Medulla oblongata (tissue), 1 donor: ENCODE data around the gene PRDM11.

Experiments
- DNase-seq: peaks from one replicate; pipeline ENCODE4 v3.0.0-alpha.2; 2015; ENCODE audit errors: extremely low spot score

The PRDM11 gene

DNA sequence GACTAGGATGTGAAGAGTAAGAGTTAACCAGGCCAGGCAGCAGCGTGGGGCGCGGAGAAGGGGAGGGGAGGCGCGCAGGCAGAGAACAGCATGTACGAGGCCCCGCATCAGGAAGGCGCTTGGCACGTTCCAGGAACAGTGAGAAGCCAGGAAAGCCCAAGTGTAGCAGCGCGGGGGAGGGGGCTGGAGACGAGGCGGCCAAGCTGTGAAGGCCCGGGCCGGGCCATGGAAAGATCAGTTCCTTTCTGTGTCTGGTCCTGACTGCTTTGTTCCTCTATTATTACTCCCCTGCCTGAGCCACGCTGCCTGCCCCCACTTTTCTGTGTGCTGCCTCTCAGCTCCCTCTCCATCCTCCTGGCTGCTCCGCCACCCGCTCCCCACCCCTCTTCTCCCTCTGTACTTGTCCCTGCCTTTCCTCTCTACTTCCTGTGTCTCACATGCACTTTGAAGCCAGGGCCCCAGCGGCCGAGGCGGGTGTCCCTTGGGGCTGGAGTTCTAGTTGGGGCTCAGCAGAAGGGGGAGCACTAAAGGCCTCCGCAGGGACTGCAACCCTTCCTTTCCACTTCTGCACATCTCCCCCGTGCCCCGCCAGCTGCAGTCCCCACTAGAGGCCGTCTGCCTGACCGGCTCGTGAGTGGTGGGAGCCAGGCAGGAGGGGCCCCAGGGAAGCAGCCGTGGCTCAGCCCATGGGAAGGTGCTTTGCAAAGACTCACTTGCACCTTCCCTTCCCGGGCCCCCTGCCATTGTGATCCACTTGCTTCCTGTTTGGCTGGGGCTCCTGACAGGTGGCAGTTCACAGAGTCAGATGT lies 63.7 kb downstream of the PRDM11 start:
- peak; percentile 23 for DNase-seq

GRCh38 chr11:45210846-45211245 lies 64.4 kb downstream of the PRDM11 start:
- DNase-seq: no peak

- no peak for DNase-seq
Observed at GRCh38 chr11:45211732-45212131, 65.3 kb downstream of the PRDM11 start.

- DNase-seq: no peak
Observed at GRCh38 chr11:45212566-45213315, 66.3 kb downstream of the PRDM11 start.

GRCh38 chr11:45213316-45213665 lies 66.9 kb downstream of the PRDM11 start:
- no peak for DNase-seq

DNA sequence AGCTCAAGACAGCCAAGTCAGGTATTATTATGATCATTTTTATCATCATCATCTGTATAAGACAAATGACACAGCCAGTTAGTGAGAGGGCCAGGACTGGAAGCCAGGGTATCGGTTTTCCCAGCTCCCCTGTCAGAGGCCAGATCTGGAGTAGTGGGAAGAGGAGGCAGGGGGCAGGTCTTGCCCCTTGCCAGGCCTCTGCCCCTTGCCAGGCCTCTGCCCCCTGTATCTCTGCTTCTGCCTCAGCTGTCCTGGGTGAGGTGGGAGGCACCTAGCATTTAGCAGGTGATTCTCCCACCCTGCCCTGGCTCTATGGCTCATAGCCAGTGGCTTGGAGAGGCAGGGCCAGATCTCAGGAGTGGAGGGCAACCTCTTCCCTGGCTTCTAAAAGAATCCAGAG lies 67.3 kb downstream of the PRDM11 start:
- DNase-seq: no peak

- no peak for DNase-seq
Observed at GRCh38 chr11:45215098-45215865, 68.8 kb downstream of the PRDM11 start.

DNA sequence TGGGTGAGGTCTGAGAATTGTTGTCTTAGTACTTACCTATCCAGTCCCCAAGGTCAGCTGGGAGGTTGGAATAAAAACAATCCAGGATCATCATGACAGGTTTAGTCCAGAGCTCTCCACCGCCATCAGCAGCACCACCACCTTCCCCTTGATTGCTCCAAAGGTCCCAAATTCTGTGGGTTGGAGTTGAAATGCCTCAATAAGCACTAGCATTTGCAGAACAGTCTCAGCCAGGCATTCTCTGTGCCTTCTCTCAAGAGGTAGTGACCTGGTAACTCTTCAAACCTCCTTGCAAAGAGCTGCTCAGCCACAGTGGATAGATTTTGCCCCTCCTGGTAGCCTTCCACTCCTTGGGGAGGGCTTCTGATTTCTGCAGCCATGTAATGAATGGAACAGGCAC lies 69.6 kb downstream of the PRDM11 start:
- DNase-seq: no peak

DNA sequence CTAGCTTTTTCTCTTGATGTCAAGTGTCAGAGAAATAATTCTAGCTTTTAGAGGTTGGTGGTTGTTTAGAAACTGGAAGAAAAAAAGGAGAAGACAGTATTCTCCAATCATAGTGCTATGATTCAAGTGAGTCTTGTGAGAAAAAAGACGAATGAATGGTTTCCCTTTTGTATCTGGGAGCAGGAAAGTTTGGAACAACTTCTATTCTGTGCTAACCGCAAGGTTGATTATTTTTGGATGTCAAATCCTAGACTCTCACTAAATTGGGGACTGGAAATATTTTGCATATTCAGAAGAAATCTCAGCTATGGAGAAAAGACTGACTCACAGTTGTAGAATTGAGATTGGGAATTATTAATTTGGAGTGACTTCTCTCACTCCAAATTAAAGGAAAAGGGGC lies 70.5 kb downstream of the PRDM11 start:
- DNase-seq: no peak

- DNase-seq: no peak
Observed at GRCh38 chr11:45217991-45218390, 71.6 kb downstream of the PRDM11 start.

DNA sequence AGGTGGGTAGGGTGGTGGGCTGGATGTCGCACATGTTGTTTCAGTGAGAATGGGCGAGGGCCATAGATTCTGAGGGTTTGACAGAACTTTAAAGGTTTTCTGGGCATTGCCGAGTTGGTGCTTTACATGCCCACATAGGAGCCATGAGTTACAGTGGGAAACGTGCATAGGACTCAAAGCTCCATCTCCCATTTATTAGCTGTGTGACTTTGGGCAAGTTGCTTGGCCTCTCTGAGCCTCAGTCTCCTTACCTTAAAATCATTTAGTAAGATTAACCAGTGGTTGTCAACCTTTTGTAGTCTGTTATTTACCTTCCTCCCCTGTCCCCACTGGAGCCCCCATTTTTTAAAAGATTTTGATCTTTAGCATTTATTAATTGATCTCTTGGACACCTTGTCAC lies 72.3 kb downstream of the PRDM11 start:
- no peak for DNase-seq

DNA sequence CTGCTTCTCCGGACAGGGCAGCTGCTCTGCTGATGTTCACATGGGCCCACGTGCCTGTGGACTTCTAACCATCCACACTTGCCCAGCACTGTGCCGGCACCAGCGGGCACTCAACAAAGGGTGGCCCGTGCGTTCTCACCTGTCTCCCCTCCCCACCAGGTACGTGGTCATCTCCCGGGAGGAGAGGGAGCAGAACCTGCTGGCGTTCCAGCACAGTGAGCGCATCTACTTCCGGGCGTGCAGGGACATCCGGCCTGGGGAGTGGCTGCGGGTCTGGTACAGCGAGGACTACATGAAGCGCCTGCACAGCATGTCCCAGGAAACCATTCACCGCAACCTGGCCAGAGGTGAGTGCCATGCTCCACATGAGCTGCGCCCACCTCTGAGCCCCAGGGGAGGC lies 73.0 kb downstream of the PRDM11 start:
- no peak for DNase-seq

GRCh38 chr11:45223496-45223895 lies 77.1 kb downstream of the PRDM11 start:
- DNase-seq: no peak

DNA sequence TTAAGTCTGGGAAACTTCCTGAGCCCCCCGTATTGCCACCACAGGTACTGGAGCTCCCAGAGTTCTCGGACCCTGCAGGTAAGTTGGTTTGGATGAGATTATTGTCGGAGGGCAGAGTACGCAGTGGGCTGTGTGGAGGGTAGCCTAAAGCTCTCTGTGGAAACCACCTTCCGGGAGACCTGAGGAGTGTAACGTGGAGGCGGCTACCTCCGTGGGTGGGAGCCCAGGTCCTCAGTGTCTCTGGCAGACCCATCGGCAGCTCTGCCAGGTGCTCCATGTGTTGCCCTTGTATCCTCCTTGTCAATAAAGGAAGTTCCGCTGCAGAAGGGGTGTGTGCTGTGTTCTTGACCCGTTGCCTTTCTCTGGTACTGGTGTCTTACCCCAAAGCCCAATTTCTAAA lies 78.3 kb downstream of the PRDM11 start:
- DNase-seq: no peak

- no peak for DNase-seq
Observed at GRCh38 chr11:45225277-45225676, 78.8 kb downstream of the PRDM11 start.

DNA sequence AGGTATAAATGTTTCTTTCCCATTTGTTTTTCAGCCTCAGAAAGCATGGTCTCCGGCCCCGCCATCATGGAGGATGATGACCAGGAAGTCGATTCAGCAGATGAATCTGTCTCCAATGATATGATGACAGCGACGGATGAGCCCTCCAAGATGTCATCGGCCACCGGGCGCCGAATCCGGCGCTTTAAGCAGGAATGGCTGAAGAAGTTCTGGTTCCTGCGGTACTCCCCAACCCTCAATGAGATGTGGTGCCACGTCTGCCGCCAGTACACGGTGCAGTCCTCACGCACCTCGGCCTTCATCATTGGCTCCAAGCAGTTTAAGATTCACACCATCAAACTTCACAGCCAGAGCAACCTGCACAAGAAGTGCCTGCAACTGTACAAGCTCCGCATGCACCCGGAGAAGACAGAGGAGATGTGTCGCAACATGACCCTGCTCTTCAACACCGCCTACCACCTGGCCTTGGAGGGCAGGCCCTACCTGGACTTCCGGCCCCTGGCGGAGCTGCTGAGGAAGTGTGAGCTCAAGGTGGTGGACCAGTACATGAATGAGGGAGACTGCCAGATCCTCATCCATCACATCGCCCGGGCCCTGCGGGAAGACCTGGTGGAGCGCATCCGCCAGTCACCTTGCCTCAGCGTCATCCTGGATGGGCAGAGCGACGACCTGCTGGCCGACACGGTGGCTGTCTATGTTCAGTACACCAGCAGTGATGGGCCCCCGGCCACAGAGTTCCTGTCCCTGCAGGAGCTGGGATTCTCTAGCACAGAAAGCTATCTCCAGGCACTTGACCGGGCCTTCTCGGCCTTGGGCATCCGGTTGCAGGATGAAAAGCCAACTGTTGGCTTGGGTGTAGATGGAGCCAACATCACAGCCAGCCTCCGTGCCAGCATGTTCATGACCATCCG lies 79.8 kb downstream of the PRDM11 start:
- no peak for DNase-seq

- DNase-seq: no peak
Observed at GRCh38 chr11:45226901-45227300, 80.5 kb downstream of the PRDM11 start.

DNA sequence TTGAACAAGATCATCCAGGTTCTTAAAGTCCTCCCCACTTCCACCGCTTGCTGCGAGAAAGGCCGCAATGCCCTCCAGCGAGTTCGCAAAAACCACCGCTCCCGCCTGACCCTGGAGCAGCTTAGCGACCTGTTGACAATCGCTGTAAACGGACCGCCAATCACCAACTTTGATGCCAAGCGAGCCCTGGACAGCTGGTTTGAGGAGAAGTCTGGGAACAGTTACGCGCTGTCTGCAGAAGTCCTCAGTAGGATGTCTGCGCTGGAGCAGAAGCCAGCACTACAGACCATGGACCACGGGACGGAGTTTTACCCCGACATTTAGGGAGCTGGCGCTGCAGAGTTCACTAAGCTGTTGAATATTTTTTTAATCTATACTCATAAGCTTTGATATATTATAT lies 81.4 kb downstream of the PRDM11 start:
- DNase-seq: no peak

GRCh38 chr11:45229401-45230020 lies 83.1 kb downstream of the PRDM11 start:
- no peak for DNase-seq

DNA sequence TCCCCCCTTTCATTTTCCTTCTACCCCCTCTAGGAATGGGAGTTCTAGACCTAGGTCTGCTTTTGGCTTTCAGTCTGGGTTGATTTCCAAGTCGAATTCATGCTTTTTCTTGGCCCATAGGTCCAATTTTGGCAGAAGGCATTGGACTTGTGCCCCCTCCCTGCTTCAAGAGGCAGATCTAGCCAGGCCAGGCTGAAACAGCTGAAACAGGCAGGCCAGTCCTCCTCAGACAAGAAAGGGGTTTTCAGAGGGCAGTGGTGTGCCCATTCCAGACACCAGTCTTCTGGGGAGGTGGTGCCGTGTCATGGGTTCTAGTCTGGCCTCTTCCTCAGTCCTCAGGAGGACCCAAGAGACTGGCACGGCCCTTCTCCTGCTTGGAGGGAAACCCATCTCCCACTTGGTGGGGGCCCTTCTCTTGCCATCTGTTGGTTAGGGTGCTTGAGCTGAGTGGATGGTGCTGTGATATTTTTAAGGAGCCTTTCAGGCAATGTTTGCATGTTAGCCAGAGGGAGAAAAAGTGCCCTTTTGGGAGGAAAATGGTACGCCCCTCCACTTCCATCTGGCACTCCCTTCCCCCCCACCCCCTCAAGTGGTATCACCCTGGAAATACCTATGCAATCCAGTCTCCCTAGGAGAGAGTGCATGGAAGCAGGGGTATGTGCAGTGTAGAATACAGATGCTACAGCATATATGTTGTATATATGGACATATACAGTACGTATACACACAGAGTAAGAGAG lies 86.1 kb downstream of the PRDM11 start:
- DNase-seq: no peak
